Calu3 (cell line): ENCODE results near the gene RTL10. TPM values are rescaled to one million over a fixed set of nuclear protein-coding genes. Genes with fewer than 3 reads are reported as not detected.

Source experiments
- BruUV-seq: library from RNA; stranded (reverse); fragments of 400-500 nt; replicated peaks from 2 replicates; lab custom pipeline; 2021; lab: Mats Ljungman, UMichigan
- CTCF ChIA-PET: fragments of 300-600 bp; sonication (Branson Sonifier 250); formaldehyde crosslinking; loops from one replicate; lab custom pipeline; 2022; ENCODE audit warnings: antibody characterized with exemption; lab: Charles Lee
- DNase-seq: peaks from one replicate; pipeline ENCODE4 v3.0.0; 2022
- H3K27ac Mint-ChIP-seq: one replicate; pipeline ENCODE4 v1.8.0; 2022; ENCODE audit warnings: mixed read lengths; ENCODE audit not compliant: unreplicated experiment
- H3K27me3 Mint-ChIP-seq: one replicate; pipeline ENCODE4 v1.8.0; 2022; ENCODE audit warnings: mixed read lengths; ENCODE audit not compliant: unreplicated experiment
- H3K36me3 Mint-ChIP-seq: one replicate; pipeline ENCODE4 v1.8.0; 2022; ENCODE audit warnings: mild to moderate bottlenecking, moderate library complexity, mixed read lengths; ENCODE audit not compliant: insufficient read depth, unreplicated experiment
- H3K4me1 Mint-ChIP-seq: one replicate; pipeline ENCODE4 v1.8.0; 2022; ENCODE audit warnings: mild to moderate bottlenecking, low read depth, mixed read lengths; ENCODE audit not compliant: unreplicated experiment
- H3K4me3 Mint-ChIP-seq: one replicate; pipeline ENCODE4 v1.8.0; 2022; ENCODE audit warnings: mild to moderate bottlenecking, low read depth, moderate library complexity, mixed read lengths; ENCODE audit not compliant: unreplicated experiment
- H3K9me3 Mint-ChIP-seq: one replicate; pipeline ENCODE4 v1.8.0; 2022; ENCODE audit warnings: low read depth, mixed read lengths; ENCODE audit not compliant: unreplicated experiment
- intact Hi-C: fragments of 100-400 bp; cut with micrococcal nuclease; formaldehyde crosslinking; loops from one replicate; pipeline ENCODE4 v1.10.0; 2022; ENCODE audit not compliant: unreplicated experiment
- total RNA-seq: library from RNA; stranded (reverse); gene quantifications from 2 replicates; pipeline ENCODE4 v1.2.3, GENCODE V29; 2022
- TF ChIP-seq, protein P1 (sequence below): fragments of 200-600 bp; IDR thresholded peaks from one replicate; pipeline ENCODE4 v1.8.0; 2022; ENCODE audit warnings: antibody characterized with exemption; ENCODE audit not compliant: unreplicated experiment

Gene RTL10
- total RNA-seq, 1 experiment from 2014 or later = 26.2 TPM

DNA sequence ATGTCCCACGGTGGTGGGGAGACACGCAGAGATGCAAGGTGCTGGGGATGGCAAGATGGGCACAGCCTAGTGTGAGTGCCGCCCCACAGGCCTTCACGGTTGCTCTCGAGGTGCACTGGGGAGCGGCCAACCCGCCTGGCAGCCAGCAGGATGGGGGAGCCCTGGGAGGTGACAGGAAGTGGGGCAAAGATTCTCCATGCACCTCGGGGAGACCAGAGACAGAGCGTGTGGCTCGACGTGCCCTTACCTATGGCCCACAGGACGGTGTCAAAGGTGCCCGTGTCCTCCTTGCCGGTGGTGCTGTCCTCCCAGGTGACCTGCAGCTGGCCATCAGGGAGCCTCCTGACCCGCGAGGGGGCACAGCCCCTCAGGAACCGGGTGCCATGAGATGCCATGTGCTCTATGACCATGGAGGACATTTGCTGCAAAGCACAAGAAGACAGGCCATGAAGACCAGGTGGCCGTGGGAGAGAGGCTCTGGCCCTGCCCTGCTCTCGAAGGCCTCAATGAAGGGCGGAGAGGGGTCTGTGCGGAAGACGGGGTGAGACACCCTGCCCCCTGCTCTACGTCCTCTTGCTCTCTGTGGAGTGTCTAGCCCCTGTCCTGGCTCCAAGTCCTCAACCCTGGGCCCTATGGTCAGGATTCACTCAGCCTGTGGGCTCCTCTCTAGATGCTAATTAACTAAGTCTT is 40.6 kb upstream of the RTL10 start:
- CTCF ChIA-PET = no interaction called here
- BruUV-seq = no TSS peak
- intact Hi-C loops = no loop called here
- no peak overlapping the region for H3K27ac Mint-ChIP-seq
- H3K27me3 Mint-ChIP-seq = no peaks in the 10 kb centered on the region
- no peaks in the 10 kb centered on the region for H3K9me3 Mint-ChIP-seq
- TF ChIP-seq, protein P1, sequence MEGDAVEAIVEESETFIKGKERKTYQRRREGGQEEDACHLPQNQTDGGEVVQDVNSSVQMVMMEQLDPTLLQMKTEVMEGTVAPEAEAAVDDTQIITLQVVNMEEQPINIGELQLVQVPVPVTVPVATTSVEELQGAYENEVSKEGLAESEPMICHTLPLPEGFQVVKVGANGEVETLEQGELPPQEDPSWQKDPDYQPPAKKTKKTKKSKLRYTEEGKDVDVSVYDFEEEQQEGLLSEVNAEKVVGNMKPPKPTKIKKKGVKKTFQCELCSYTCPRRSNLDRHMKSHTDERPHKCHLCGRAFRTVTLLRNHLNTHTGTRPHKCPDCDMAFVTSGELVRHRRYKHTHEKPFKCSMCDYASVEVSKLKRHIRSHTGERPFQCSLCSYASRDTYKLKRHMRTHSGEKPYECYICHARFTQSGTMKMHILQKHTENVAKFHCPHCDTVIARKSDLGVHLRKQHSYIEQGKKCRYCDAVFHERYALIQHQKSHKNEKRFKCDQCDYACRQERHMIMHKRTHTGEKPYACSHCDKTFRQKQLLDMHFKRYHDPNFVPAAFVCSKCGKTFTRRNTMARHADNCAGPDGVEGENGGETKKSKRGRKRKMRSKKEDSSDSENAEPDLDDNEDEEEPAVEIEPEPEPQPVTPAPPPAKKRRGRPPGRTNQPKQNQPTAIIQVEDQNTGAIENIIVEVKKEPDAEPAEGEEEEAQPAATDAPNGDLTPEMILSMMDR = no peak
- DNase-seq = no peak
- no peaks in the 10 kb centered on the region for H3K36me3 Mint-ChIP-seq
- no peaks in the 10 kb centered on the region for H3K4me1 Mint-ChIP-seq
- H3K4me3 Mint-ChIP-seq = no peak overlapping the region

DNA sequence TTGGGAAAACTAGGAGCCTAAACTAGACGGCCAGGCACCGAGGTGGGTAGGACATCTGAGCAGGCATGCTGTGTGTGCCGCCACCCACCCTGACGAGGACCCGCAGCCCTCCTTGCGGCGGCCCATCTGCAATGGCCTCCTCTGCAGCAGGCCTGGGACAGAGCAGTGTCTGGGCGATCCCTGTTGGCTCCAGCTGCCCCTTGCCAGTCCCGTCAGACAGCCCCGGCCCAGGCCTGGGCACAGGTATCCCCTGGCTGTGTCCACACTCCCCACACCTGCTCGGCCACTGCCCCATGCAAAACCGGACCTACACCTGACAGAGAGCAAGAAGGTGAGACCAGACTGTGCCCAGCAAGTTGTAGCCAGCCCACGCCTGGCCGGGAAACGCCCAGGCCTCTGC is 38.7 kb upstream of the RTL10 start:
- Mint-ChIP-seq H3K4me1 (no peaks in the 10 kb centered on the region), H3K36me3 (no peaks in the 10 kb centered on the region), H3K4me3 (no peak overlapping the region), H3K27me3 (no peaks in the 10 kb centered on the region), H3K9me3 (no peaks in the 10 kb centered on the region), H3K27ac (no peak overlapping the region)
- TF ChIP-seq, protein P1 = no peak
- intact Hi-C loops = no loop called here
- no peak for DNase-seq
- BruUV-seq = no TSS peak
- CTCF ChIA-PET = no interaction called here

DNA sequence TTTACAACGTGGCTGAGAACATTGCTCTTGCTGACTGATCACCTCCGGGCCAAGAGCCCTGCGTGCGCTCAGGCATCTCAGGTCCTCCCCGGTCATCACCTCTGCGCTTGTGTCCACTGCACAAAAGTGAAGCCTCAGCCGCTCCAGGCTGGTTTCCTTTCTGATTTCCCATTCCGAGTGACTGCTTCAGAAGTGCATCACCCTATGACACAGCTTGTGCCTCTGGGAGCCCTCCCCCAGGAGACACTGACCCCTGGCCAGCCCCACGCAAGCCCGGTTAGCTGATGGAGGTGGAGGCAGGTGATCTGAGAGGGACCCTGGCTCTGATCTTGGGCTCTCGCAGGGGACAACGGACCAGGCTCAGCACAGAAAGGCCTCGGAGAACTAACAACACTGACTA is 38.3 kb upstream of the RTL10 start:
- H3K36me3 Mint-ChIP-seq = no peaks in the 10 kb centered on the region
- DNase-seq = no peak
- no peak overlapping the region for H3K27ac Mint-ChIP-seq
- no TSS peak for BruUV-seq
- no peaks in the 10 kb centered on the region for H3K4me1 Mint-ChIP-seq
- TF ChIP-seq, protein P1 = no peak
- CTCF ChIA-PET = no interaction called here
- intact Hi-C loops = no loop called here
- no peaks in the 10 kb centered on the region for H3K9me3 Mint-ChIP-seq
- no peak overlapping the region for H3K4me3 Mint-ChIP-seq
- H3K27me3 Mint-ChIP-seq = no peaks in the 10 kb centered on the region

DNA sequence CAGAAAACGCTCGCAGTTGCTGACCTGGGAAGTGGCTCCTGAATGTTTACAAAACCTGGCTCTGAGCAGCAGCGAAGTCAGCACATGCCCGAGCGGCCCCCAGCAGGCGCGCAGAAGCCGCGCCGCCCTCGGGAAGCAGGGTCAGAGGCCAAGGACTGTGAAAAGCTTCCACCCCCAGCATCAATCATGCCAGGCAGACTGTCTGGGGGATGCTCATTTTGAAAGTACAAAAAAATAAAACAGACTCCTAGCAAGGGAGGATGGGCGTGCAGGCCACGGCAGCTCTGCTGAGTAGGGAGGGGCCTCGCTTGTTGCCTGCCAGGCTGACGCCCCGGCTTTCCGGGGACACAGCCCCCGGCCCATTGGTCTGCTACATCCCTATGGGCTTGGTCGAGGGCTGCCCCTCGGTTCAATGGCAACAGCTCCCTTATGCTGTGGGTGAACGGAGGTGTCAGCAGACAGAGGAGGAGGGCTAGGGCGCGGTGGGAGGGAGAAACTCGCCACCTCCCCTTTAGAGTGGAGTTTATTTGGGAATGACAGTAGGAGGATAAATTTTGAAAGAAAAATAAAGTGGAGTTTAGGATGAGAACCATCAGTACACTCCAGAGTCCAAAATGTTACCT is 37.7 kb upstream of the RTL10 start:
- DNase-seq = no peak
- H3K27me3 Mint-ChIP-seq = no peaks in the 10 kb centered on the region
- TF ChIP-seq, protein P1 = no peak
- CTCF ChIA-PET = no interaction called here
- intact Hi-C loops = no loop called here
- BruUV-seq = no TSS peak
- no peak overlapping the region for H3K4me3 Mint-ChIP-seq
- H3K9me3 Mint-ChIP-seq = no peaks in the 10 kb centered on the region
- H3K36me3 Mint-ChIP-seq = no peaks in the 10 kb centered on the region
- H3K4me1 Mint-ChIP-seq = no peaks in the 10 kb centered on the region
- H3K27ac Mint-ChIP-seq = no peak overlapping the region
